GM19099 (cell line): Measurements from ENCODE around the gene ASPG.

ENCODE experiments used
- POLR2A ChIP-seq: IDR thresholded peaks from 3 replicates; pipeline ENCODE4 v1.6.1; 2011; ENCODE audit warnings: low read depth; ENCODE audit not compliant: insufficient read length; ENCODE audit errors: extremely low read depth

The ASPG gene

GRCh38 chr14:104112609-104113571 lies 27.4 kb downstream of the ASPG start:
- no peak for TF ChIP-seq POLR2A

DNA sequence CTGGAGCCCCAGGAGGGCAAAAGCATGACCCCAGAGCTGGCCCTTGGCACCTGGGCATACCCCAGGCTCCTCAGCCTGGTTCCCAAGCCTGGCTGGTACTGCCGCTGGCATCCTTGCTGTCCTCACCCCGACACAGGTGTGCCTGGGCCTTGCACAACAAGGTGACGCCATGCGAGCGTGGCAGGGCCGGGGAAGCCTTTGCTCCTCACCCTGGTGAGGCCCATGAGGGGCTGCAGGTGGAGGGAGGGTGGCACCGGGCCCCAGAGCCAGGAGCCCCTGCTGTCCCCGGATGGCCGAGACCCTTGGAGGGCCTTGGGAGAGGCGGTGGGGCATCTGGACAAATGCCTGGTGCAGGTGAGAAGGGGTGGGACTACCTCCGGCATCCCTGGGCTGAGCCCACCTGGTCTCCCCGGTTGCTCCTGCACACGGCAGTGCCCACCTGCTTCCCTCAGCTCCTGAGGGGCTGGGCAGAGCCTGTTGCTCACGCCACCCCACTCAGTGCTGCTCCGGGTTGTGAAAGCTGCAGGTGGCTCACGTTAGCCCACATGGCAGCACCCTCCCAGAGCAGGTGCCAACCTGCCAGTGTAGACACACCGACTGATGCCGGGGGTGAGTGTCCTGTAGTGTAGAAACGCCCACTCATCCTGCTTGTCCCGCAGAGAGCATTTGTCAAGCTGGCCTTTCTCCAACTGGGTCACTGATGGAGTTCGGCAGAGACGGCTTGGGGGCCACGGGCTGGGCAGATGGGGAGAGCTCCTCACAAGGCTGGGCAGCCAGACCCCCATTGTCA lies 28.3 kb downstream of the ASPG start:
- TF ChIP-seq POLR2A: no peak

GRCh38 chr14:104114421-104115130 lies 29.1 kb downstream of the ASPG start:
- TF ChIP-seq POLR2A: no peak

- no peak for TF ChIP-seq POLR2A
These were observed 29.7 kb downstream of the ASPG start for GRCh38 chr14:104115131-104115600.

DNA sequence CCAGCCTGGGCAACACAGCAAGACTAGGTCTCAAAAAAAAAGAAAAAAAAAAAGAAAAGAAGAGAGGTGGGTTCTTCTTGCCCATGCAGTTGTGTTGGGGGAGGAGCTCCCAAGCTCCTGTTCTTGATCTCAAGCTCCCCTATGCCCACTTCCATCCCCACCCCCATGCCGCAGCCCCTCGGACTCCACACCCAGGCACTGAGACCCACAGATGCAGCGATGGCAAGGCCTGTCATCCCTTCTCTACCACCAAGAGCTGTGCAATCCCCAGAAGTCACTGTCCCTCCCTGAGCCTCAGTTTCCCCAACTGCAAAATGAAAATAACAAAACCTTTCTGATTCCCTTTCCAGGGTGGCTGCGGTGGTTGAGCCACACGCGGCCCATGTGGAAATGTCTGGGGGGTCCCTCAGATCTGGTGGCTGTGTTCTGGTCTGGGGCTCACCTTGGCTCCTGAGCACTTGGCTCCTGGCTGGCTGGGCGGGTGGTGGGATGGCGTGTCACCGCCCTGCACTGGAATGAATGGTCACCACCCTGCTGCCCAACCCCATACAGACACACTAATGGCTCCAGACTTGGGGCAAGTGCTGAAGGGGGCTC lies 30.3 kb downstream of the ASPG start:
- no peak for TF ChIP-seq POLR2A

GRCh38 chr14:104116288-104116755 lies 30.8 kb downstream of the ASPG start:
- no peak for TF ChIP-seq POLR2A

DNA sequence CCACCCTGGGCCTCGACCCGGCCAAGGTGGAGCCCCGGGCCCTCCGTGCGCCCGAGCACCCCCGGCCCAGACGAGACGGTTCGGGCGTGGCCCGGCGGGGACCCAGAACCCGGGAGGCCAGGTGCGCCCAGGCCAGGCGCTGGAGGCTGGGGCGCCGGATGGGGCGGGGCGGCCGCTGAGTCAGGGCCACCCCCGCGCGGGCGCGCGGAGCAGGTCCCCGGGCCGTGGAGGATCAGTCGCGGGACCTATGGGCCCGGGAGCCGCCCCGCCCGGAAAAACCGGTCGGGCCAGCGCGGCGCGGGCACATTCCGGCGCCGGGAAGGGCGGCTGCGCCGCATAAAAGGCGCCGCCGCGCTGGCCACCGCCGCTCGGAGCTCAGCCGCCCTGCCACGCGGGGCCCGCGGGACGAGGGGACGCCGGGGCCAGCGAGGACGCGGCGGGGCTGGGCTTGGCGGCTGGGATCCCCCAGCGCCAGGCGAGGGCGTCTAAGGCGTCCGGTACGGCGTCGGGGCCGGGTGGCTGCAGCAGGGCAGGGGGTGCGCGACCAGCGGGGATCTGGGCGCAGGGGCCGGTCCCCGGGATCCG lies 31.3 kb downstream of the ASPG start:
- no peak for TF ChIP-seq POLR2A

DNA sequence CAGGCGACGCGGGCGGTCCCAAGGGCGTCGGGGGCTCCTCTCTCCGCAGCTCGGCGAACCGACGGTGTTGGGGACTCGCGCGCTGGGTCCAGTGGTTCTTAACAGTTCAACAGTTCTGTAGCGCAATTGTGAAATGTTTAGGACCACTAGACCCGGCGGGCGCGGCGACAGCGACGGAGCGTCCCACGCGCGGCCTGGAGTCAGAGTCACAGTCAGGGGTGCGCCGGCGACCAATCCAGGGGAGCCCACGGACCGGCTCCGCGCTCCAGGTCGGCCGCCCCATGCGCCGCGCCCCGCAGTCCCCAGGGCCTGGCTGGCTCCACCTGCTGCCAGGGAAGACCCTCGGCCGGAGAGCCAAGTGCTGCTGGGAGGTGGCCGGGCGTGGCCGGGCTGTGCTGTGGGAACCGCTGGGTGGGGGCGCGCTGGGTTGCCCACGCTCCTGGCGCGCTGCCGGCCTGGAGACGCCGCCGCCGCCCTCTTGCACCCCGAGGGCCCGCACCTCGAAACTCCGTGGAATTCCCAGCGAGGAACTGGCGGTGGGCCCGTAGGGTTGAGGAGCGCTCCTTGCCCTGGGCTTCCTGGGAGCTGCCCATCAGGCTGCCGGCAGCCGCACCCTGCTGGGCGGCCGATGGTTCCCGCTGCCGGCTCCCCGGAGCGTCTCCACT lies 32.0 kb downstream of the ASPG start:
- TF ChIP-seq POLR2A: no peak

DNA sequence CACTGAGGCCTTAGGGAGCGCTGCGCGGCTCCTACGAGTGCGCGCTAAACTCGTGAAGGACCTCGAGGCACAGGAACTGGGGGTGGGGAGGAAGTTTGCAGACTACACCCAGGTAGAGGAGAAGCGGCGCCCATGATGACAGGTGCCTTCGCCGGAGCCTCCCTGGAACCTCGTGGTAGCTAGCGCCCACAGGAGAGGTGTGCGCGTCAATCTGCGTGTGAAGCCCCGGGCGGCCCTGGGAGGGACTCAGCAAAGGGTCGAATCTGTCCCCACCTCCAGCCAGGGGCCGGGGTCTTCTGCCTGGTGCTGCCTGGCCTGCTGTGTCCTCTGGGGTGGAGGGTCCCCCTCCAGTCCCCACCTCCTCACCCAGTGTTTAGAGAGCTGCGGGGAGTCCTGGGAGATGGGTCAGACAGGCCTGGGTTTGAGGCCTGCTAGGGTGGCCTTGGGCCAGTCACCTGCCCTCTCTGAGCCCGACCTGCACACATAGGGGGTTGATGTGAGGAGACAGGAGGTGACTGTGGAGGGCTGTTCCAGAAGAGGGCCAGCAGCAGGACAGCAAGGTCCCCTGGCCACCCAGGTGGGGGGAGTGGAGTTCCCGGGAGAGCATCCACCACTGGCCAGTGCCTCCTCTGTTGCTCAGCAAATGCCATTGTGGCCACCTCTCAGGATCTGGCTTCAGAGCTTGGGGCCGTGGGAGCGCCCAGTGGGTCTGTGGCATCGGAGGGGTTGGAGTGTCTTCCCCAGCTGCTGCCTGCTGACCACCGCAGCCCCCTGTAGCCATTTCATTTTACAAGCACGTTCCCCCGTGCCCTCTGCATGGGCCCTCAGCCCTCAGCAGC lies 32.7 kb downstream of the ASPG start:
- TF ChIP-seq POLR2A: no peak

DNA sequence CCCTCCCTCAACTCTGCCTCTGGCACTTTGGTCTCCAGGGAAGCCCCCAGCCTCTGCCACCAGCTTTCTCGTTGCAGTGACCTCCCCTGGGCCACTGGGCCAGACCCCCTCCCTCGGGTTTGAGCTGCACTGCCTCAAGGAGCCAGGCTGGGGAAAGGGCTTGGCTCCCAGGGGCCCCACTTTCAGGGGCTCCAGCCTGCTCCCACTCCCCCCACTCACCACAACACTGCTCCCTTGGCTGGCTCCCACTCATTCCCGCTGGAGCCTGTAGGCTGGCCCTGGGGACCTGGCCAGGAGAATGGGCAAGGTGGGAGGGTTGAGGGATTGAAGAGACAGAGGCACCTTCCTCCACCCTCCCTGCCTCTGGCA lies 33.6 kb downstream of the ASPG start:
- TF ChIP-seq POLR2A: no peak

DNA sequence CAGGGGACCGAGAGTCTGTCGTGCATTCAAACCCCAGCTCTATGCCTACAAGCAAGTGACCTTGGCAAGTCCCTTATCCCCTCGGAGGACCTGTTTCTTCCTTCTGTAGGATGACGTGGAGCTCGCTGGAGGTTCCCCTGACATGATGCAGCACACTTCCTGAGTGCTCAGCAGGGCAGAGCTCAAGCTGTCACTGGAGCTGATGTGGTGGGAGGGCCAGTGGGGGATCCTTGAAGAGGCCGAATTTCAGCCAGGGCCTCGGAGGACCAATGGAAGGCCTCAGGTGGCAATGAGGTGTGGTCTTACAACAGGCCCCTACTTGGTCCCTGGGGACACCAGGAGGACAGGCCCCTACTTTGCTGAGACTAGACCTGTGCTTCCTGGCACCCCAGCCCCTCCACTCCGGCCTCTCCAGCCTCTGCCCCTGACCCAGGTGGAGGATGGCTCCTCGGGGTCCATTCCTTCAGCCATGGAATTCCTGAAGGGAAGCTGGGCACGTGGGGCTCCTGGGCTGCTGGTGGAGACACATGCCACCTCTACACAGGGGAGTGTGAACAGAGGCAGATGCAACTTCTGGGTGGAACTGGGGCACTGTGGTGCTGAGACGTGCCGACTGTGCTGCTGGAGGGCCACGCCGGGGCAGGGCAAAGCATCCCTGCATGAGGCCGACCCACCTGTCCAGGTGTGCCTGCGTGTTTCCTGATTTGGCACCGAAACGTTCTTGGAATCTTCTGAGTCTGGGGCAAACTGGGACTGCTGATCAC lies 34.2 kb downstream of the ASPG start:
- no peak for TF ChIP-seq POLR2A

DNA sequence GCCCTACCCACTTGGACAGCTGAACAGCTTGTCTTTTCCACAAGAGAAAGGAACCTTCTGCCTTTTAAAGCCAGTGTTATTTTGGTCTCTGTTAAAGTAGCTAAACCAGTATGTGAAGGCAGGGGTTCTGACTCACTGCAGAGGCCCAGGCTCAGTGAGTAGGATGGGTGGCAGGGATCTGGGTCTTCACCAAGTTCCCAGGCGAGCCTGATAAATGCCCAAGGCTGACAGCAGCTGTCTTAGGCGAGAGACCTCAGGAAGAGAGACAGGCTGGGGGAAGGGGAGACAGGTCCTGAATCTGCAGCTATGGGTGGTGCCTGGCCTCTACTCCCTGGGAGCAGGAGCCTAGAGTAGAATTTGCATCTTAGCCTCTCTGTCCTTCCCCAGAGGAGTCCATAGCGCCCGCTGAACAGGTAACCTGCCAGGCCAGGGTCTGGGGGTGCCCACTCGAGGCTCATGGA lies 34.8 kb downstream of the ASPG start:
- TF ChIP-seq POLR2A: no peak
